Gastrocnemius medialis (tissue), 4 donors: ENCODE data around the gene ADAMTS8. TPM values are rescaled to one million over a fixed set of nuclear protein-coding genes. Genes with fewer than 3 reads are reported as not detected.

Source experiments
- ATAC-seq, 2 donors: fragments of 150-250 bp; one replicate each; pipeline ENCODE4 v1.9.1; 2016
- DNase-seq, 2 donors: peaks; one replicate each; pipeline ENCODE4 v3.0.0-alpha.2; 2019
- H3K27ac ChIP-seq, 4 donors: fragments of 200-600 bp; sonication (generic); 1 replicate in 1 of 4; 2 replicates in 3 of 4; pipeline ENCODE4 v1.5.1; 2016 to 2018; ENCODE audit warnings: mild to moderate bottlenecking in 2 of 4, moderate library complexity in 1 of 4
- H3K27me3 ChIP-seq, 3 donors: fragments of 200-600 bp; sonication (generic) in 2 of 3; 1 replicate in 1 of 3; 2 replicates in 2 of 3; pipeline versions ENCODE4 v1.5.1 to v1.6.0; 2016 to 2019; ENCODE audit warnings: mild to moderate bottlenecking in 1 of 3, moderate library complexity in 1 of 3
- H3K36me3 ChIP-seq, 2 donors: fragments of 200-600 bp; sonication (generic) in 1 of 2; one replicate each; pipeline ENCODE4 v1.5.1; 2017 to 2018
- H3K4me1 ChIP-seq, 2 donors: fragments of 200-600 bp; sonication (generic) in 1 of 2; one replicate each; pipeline ENCODE4 v1.5.1; 2016 to 2017; ENCODE audit warnings: mild to moderate bottlenecking in 2 of 2
- H3K4me3 ChIP-seq, 4 donors: fragments of 200-600 bp; sonication (generic) in 3 of 4; 1 replicate in 1 of 4; 2 replicates in 3 of 4; pipeline ENCODE4 v1.5.1; 2016 to 2019; ENCODE audit warnings: mild to moderate bottlenecking in 2 of 4
- H3K9me3 ChIP-seq, 3 donors: fragments of 200-600 bp; sonication (generic) in 2 of 3; 1 replicate in 1 of 3; 2 replicates in 2 of 3; pipeline ENCODE4 v1.5.1; 2016 to 2019
- POLR2A ChIP-seq, 2 donors: fragments of 450-650 bp; IDR thresholded peaks; one replicate each; pipeline ENCODE4 v1.6.1; 2017; ENCODE audit warnings: antibody characterized with exemption in 2 of 2, mild to moderate bottlenecking in 2 of 2, moderate library complexity in 2 of 2
- in situ Hi-C, 4 donors: fragments of 200-750 bp; cut with MboI; loops; one replicate each; pipeline versions ENCODE4 v1.15.0 to v1.8.0; 2017; ENCODE audit warnings: low sequenced_read_pairs in 4 of 4
- intact Hi-C: fragments of 100-400 bp; cut with DNase I; formaldehyde crosslinking; loops from one replicate; pipeline ENCODE4 v1.15.1; 2023; ENCODE audit warnings: low total_unique reads
- total RNA-seq, 4 donors: library from RNA; depleted of rRNA; stranded (reverse); fragments of >200 nt; gene quantifications; one replicate each; pipeline versions ENCODE4 v1.1.0 to v1.2.3, GENCODE V29; 2016
- TF ChIP-seq, protein P1 (sequence below), 5 experiments: fragments of 450-650 bp in 3 of 5; fragments of 200-600 bp in 2 of 5; sonication (generic) in 2 of 5; IDR thresholded peaks in 4 of 5; conservative IDR thresholded peaks in 1 of 5; 1 replicate in 4 of 5; 2 replicates in 1 of 5; pipeline ENCODE4 v1.5.1; 2016 to 2019; ENCODE audit warnings: antibody characterized with exemption in 5 of 5, mild to moderate bottlenecking in 3 of 5, moderate library complexity in 3 of 5

Gene ADAMTS8
- total RNA-seq, 4 donors from 2014 or later = 0.26 to 0.46 (median 0.29) TPM; not detected in 1

DNA sequence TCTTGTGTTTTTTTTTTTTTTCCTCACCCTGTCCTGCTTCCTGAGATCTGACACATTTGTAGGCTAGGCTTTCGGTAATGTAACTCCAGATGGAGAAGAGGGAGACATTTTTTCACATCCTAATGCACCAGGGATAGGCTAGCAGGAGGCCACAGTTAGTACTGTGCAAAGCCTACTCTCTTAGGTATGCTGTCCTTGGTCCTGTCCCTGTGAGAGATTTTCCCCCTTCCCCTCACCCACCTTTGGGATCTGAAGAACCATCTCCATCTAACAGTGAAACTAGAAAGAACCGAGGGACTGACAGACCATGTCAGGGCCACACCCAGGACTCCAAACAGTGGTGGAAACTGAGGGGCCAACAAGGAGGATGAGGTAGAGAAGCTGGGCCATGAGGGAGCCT, 29.2 kb downstream of the ADAMTS8 start:
- intact Hi-C loops = no loop called here
- Histone ChIP-seq H3K4me3 (no peak overlapping the region), H3K36me3 (no peaks in the 10 kb centered on the region), H3K27ac (no peak overlapping the region), H3K27me3 (no peaks in the 10 kb centered on the region), H3K4me1 (peaks cover 22 to 28% of the 10 kb centered on the region in 2 donors), H3K9me3 (no peaks in the 10 kb centered on the region)
- ATAC-seq (no peak), DNase-seq (no peak)
- no peak for TF ChIP-seq POLR2A (IDR thresholded peaks at IDR 0.05)
- TF ChIP-seq, protein P1, sequence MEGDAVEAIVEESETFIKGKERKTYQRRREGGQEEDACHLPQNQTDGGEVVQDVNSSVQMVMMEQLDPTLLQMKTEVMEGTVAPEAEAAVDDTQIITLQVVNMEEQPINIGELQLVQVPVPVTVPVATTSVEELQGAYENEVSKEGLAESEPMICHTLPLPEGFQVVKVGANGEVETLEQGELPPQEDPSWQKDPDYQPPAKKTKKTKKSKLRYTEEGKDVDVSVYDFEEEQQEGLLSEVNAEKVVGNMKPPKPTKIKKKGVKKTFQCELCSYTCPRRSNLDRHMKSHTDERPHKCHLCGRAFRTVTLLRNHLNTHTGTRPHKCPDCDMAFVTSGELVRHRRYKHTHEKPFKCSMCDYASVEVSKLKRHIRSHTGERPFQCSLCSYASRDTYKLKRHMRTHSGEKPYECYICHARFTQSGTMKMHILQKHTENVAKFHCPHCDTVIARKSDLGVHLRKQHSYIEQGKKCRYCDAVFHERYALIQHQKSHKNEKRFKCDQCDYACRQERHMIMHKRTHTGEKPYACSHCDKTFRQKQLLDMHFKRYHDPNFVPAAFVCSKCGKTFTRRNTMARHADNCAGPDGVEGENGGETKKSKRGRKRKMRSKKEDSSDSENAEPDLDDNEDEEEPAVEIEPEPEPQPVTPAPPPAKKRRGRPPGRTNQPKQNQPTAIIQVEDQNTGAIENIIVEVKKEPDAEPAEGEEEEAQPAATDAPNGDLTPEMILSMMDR (IDR thresholded peaks at IDR 0.05 in 4 of 5, conservative IDR thresholded peaks at IDR 0.05 in 1 of 5) = no peak
- in situ Hi-C loops = loop anchor here in 1 of 4 donors (25.0 kb wide), 1 partner anchor 187 kb away; no protein-coding TSS in a partner anchor

DNA sequence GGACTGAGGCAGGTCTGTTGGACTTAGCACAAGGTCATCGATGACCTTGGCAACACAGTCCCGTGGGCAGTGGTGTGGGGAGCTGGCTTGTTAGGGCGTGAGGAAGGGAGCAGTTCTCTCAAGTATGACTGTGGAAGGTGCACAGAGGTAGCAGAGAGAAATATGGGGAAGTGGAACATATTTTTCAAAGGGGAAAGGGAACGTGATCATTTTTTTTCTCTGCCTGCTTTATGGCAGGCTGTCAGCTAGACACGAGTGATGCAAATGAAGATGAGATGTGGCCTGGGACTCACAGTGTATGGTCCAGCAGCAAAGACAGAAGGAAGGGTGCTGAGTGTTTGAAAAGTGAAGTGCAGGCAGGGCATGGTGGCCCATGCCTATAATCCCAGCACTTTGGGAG, 30.6 kb downstream of the ADAMTS8 start:
- H3K9me3 ChIP-seq = no peaks in the 10 kb centered on the region
- no peak for ATAC-seq
- no peaks in the 10 kb centered on the region for H3K36me3 ChIP-seq
- no peak overlapping the region for H3K4me3 ChIP-seq
- no peak overlapping the region for H3K27ac ChIP-seq
- TF ChIP-seq, protein P1 (IDR thresholded peaks at IDR 0.05 in 4 of 5, conservative IDR thresholded peaks at IDR 0.05 in 1 of 5) = no peak
- TF ChIP-seq POLR2A (IDR thresholded peaks at IDR 0.05) = no peak
- in situ Hi-C loops = loop anchor here in 1 of 4 donors (25.0 kb wide), 1 partner anchor 185 kb away; no protein-coding TSS in a partner anchor
- H3K4me1 ChIP-seq = peaks cover 15% of the 10 kb centered on the region in 2 donors
- no peaks in the 10 kb centered on the region for H3K27me3 ChIP-seq
- no peak for DNase-seq
- intact Hi-C loops = no loop called here

DNA sequence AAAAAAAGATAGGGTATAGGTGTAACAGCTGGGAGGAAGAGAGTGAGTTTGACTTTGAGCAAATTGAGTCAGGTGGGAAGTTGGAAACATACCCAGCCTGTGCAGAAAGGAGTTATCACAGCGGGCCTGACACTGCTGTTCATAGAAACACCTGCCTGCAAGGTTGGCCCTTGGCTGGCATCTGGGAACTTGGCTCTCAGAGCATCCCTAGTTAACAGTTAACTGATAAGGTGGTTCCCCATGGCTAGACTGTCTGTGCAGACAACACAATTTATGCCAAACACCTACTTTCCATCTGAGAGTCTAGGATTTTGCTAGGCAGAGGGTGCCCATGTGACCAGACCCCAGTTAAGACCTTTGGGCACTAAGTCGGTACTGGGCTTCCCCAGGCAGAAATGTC, 31.4 kb downstream of the ADAMTS8 start:
- no peak for DNase-seq
- Histone ChIP-seq H3K4me1 (peaks cover 10 to 12% of the 10 kb centered on the region in 2 donors), H3K9me3 (no peaks in the 10 kb centered on the region), H3K27ac (no peak overlapping the region), H3K36me3 (no peaks in the 10 kb centered on the region), H3K4me3 (no peak overlapping the region), H3K27me3 (no peaks in the 10 kb centered on the region)
- no peak for ATAC-seq
- TF ChIP-seq POLR2A (IDR thresholded peaks at IDR 0.05) = no peak
- TF ChIP-seq, protein P1 (IDR thresholded peaks at IDR 0.05 in 4 of 5, conservative IDR thresholded peaks at IDR 0.05 in 1 of 5) = no peak
- intact Hi-C loops (no loop called here), in situ Hi-C loops (loop anchor here in 1 of 4 donors (25.0 kb wide), 1 partner anchor 185 kb away; no protein-coding TSS in a partner anchor)

DNA sequence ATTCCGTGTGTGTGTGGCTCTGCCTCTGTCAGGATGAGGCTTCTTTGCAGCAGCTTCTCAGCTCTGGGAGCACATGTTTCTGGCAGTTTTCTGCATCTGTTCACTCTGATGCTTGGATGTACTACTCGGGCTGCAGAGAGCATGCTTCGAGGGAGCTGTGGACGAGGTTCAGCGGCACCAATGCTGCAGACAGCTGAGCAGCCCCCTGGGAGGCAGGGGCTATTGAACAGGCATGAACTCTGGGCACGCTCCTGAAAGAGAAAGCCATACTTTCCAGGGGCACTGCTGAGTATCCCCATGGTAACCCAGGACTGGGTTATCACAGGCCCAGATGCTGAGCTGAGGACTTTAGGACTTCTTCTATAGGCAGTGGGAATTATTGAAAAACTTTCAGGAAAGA, 33.8 kb downstream of the ADAMTS8 start:
- intact Hi-C loops = no loop called here
- in situ Hi-C loops = loop anchor here in 1 of 4 donors (25.0 kb wide), 1 partner anchor 182 kb away; no protein-coding TSS in a partner anchor

More for the DNA sequence above, 33.8 kb downstream of the ADAMTS8 start:
- Histone ChIP-seq H3K27ac (no peak overlapping the region), H3K4me3 (no peak overlapping the region), H3K27me3 (no peaks in the 10 kb centered on the region), H3K4me1 (no peaks in the 10 kb centered on the region), H3K9me3 (no peaks in the 10 kb centered on the region), H3K36me3 (no peaks in the 10 kb centered on the region)
- DNase-seq = no peak
- ATAC-seq = no peak
- TF ChIP-seq, protein P1 (IDR thresholded peaks at IDR 0.05 in 4 of 5, conservative IDR thresholded peaks at IDR 0.05 in 1 of 5) = no peak
- TF ChIP-seq POLR2A (IDR thresholded peaks at IDR 0.05) = no peak
